Memory B cell (primary cell): ENCODE data around the gene HHATL.
A peak's percentile ranks its signal among the peaks of the same experiment; 100 is the strongest.

Source experiments
- ATAC-seq: fragments of 150-1000 bp; cut with Tn5 transposase; 2 replicates; pipeline ENCODE4 v1.10.0; 2021; ENCODE audit warnings: low read depth, mild to moderate bottlenecking, moderate library complexity
- DNase-seq, 2 donors: peaks; one replicate each; pipeline ENCODE4 v3.0.0; 2022; ENCODE audit warnings: low spot score in 2 of 2
- H3K27ac Mint-ChIP-seq: one replicate; pipeline ENCODE4 v1.8.0; 2022; ENCODE audit warnings: mild to moderate bottlenecking, moderate library complexity, mixed read lengths
- H3K27me3 Mint-ChIP-seq: one replicate; pipeline ENCODE4 v1.8.0; 2022; ENCODE audit warnings: mixed read lengths
- H3K36me3 Mint-ChIP-seq: one replicate; pipeline ENCODE4 v1.8.0; 2022; ENCODE audit warnings: mild to moderate bottlenecking, mixed read lengths
- H3K4me1 Mint-ChIP-seq: one replicate; pipeline ENCODE4 v1.8.0; 2022; ENCODE audit warnings: mixed read lengths
- H3K4me3 Mint-ChIP-seq: one replicate; pipeline ENCODE4 v1.8.0; 2022; ENCODE audit warnings: mild to moderate bottlenecking, moderate library complexity, mixed read lengths
- H3K9me3 Mint-ChIP-seq: one replicate; pipeline ENCODE4 v1.8.0; 2022; ENCODE audit warnings: mixed read lengths

The HHATL gene

GRCh38 chr3:42701371-42702065, 1.1 kb downstream of the HHATL start:
- Mint-ChIP-seq H3K9me3 (no peaks in the 10 kb centered on the region), H3K4me3 (no peak overlapping the region), H3K27me3 (peaks cover 25% of the 10 kb centered on the region), H3K27ac (no peak overlapping the region), H3K36me3 (no peaks in the 10 kb centered on the region), H3K4me1 (peaks cover 5% of the 10 kb centered on the region)
- peak; percentile 43 for ATAC-seq
- DNase-seq = peak; percentile 13 to 31

- Mint-ChIP-seq H3K36me3 (no peaks in the 10 kb centered on the region), H3K27me3 (peaks cover 25% of the 10 kb centered on the region), H3K9me3 (no peaks in the 10 kb centered on the region), H3K4me1 (peaks cover 5% of the 10 kb centered on the region), H3K4me3 (no peak overlapping the region), H3K27ac (no peak overlapping the region)
- DNase-seq = no peak
- no peak for ATAC-seq
These were observed 2.0 kb downstream of the HHATL start for GRCh38 chr3:42700366-42701288.

DNA sequence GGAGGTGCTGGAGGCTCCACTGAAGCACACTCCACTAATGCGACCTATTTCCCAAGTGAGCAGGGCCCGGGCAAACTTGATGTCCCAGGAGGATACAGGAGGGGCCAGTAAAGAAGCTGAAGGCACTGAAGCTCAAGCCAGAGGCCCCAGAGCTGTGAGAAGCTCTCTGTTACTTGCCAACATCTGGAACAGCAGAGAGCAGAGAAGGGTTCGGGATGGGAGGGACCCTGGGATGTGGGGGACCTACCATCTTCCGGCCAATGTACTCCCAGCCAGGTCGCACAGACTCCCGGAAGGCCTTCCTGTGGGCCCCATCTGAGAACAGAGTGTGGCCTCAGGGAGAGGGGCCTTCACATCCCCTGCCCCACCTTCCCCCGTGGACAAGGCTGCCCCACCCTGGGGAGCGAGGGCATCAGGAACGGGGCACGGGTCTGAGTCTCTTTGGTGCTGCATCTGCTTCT, 3.1 kb downstream of the HHATL start:
- ATAC-seq = no peak
- no peak for DNase-seq
- no peaks in the 10 kb centered on the region for H3K36me3 Mint-ChIP-seq
- no peak overlapping the region for H3K27ac Mint-ChIP-seq
- H3K9me3 Mint-ChIP-seq = no peaks in the 10 kb centered on the region
- peaks cover 5% of the 10 kb centered on the region for H3K4me1 Mint-ChIP-seq
- peaks cover 22% of the 10 kb centered on the region for H3K27me3 Mint-ChIP-seq
- H3K4me3 Mint-ChIP-seq = no peak overlapping the region

DNA sequence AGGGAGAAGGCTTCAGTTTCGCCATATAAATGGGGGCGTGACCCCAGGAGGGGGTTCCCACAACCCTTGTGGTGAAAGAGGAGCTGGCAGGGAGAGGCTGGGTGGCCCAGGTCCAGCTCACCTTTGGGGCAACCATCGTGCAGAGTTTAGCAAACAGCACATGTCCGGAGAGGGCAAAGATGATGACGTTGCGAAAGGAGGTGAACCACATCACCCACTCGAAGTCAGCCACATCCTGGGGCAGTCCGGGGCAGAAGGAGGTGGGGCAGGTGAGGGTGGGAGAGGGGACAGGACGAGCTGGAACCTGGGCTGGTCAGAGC, 3.7 kb downstream of the HHATL start:
- Mint-ChIP-seq H3K9me3 (no peaks in the 10 kb centered on the region), H3K27ac (no peak overlapping the region), H3K4me3 (no peak overlapping the region), H3K4me1 (peaks cover 5% of the 10 kb centered on the region), H3K27me3 (peaks cover 22% of the 10 kb centered on the region), H3K36me3 (no peaks in the 10 kb centered on the region)
- peak; percentile 24 for ATAC-seq
- DNase-seq = no peak

DNA sequence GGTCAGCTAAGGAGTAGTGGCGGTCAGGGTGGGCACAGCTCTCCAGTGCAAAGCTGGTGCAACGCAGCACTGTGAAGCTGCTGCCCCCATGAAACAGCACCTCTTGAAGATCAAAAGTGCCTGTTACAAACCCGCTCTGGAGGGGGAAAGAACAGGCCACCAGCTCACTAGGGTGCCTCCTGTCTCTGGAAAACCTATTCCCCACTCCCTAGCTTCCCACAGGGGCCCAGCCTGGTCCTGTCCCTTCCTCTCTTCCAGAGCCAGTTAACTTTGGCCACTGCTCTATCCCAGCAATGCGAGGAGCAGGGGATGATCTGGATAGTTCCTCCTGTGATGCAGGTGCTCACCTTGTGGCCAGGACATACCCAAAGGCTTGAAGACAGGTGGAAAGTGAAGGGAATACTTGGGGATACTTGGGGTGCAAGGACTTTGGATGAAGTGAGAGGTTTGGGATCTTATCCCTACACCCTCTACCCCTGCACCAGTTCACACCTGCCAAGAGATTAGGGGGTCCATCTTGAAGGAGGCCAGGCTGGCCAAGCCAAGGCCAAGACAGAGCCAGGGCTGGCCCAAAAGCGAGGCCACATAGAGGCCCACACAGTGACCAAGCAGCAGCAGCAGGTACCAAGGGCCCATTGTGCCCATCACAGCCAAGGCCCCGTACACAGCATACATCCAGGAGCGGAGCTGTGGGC, 4.2 kb downstream of the HHATL start:
- peaks cover 18% of the 10 kb centered on the region for H3K27me3 Mint-ChIP-seq
- no peaks in the 10 kb centered on the region for H3K36me3 Mint-ChIP-seq
- DNase-seq (no peak), ATAC-seq (no peak)
- peaks cover 5% of the 10 kb centered on the region for H3K4me1 Mint-ChIP-seq
- no peak overlapping the region for H3K4me3 Mint-ChIP-seq
- no peaks in the 10 kb centered on the region for H3K9me3 Mint-ChIP-seq
- H3K27ac Mint-ChIP-seq = no peak overlapping the region

GRCh38 chr3:42697289-42698051, 5.1 kb downstream of the HHATL start:
- H3K4me1 Mint-ChIP-seq = peaks cover 5% of the 10 kb centered on the region
- no peak overlapping the region for H3K4me3 Mint-ChIP-seq
- no peaks in the 10 kb centered on the region for H3K9me3 Mint-ChIP-seq
- H3K36me3 Mint-ChIP-seq = no peaks in the 10 kb centered on the region
- DNase-seq (no peak), ATAC-seq (no peak)
- H3K27ac Mint-ChIP-seq = no peak overlapping the region
- peaks cover 13% of the 10 kb centered on the region for H3K27me3 Mint-ChIP-seq

- H3K4me1 Mint-ChIP-seq = peaks cover 5% of the 10 kb centered on the region
- no peak for ATAC-seq
- no peak overlapping the region for H3K4me3 Mint-ChIP-seq
- no peak overlapping the region for H3K27ac Mint-ChIP-seq
- no peaks in the 10 kb centered on the region for H3K9me3 Mint-ChIP-seq
- H3K36me3 Mint-ChIP-seq = no peaks in the 10 kb centered on the region
- no peak for DNase-seq
- peaks cover 13% of the 10 kb centered on the region for H3K27me3 Mint-ChIP-seq
These were observed 6.0 kb downstream of the HHATL start for GRCh38 chr3:42696356-42697288.

DNA sequence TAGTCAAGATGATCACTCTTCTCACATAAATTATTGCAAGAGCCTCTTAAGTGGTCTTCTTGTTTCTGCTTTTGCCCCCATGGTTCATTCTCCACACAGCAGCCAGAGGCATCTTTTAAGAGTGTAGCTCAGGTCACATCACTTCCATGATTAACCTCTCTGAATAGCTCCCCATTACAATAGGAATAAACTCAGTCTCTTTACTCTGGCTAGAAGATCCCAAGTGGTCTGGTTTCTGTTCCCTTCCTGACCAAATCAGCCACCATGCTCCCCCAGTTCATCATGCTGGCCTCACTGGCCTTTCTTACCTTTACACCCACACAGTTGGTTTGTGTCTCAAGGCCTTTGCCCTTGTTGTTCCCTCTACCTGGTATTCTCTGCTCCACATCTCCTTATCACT, 8.2 kb downstream of the HHATL start:
- Mint-ChIP-seq H3K27me3 (peaks cover 14% of the 10 kb centered on the region), H3K9me3 (no peaks in the 10 kb centered on the region), H3K4me1 (no peaks in the 10 kb centered on the region), H3K4me3 (no peak overlapping the region), H3K36me3 (no peaks in the 10 kb centered on the region), H3K27ac (no peak overlapping the region)
- DNase-seq (no peak), ATAC-seq (no peak)

DNA sequence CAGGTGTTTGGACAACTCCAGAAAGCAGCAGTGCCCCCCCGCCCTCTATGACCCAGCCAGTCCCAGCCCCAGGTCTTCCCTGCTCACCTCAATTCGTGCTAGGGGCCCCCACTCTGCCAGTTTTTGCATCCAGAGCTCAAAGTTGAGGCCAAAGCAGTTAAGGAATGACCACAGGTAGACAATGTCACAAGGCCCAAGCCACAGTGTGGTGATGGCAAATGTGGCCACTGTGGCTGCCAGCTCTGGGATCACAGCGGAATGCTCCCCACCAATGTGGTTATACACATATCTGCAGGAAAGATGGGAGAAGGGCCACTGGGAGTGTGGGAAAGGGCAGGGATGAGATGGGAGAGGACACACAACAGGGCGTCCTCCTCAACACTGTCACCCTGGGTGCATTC, 9.1 kb downstream of the HHATL start:
- Mint-ChIP-seq H3K4me1 (no peaks in the 10 kb centered on the region), H3K9me3 (no peaks in the 10 kb centered on the region), H3K27me3 (peaks cover 17% of the 10 kb centered on the region), H3K36me3 (no peaks in the 10 kb centered on the region), H3K4me3 (no peak overlapping the region), H3K27ac (no peak overlapping the region)
- ATAC-seq = no peak
- DNase-seq = no peak

GRCh38 chr3:42692667-42693529, 9.7 kb downstream of the HHATL start:
- Mint-ChIP-seq H3K27ac (no peak overlapping the region), H3K4me3 (no peak overlapping the region), H3K4me1 (no peaks in the 10 kb centered on the region), H3K9me3 (no peaks in the 10 kb centered on the region), H3K36me3 (no peaks in the 10 kb centered on the region), H3K27me3 (peaks cover 15% of the 10 kb centered on the region)
- DNase-seq (no peak), ATAC-seq (no peak)

DNA sequence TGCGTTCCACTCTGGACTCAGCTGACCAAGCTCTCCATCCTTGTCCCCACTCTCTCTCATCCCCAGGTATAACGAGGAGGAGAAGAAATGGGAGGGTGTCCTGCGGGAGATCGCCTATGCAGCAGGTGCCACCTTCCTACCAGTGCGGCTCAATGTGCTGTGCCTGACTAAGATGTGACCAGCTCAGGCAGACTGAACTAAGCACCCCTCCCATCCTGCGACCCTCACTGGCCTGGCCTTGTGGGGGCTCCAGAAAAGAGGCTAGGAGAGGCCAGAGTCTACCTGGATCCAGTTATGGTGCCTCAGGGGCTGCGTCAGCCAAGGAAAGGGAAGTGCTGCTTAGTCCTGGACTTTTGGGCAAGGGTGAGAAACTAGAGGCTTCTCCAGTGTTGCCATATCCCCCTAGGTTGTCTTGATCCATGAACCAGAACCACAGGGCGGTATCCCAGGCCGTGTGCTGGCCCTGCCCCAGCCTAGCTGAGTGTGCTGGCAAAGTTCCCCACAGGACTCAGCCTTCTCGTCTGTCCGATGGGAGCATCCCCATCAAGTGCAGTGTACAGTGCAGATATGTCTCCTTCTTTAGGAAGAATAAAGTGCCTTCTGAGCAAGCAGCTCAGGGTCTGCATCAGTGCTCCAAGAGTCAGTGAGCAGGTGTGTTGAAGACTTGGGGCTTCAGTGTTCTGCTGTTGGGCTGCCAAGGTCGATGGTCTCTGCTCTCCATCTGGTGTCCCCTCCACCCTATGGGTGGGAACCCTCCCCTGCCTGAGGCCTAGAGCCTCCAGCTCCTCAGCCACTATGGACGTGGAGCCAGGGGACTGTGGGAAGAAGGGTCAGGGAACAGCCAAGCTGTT, 10.6 kb downstream of the HHATL start:
- Mint-ChIP-seq H3K27me3 (peaks cover 13% of the 10 kb centered on the region), H3K9me3 (no peaks in the 10 kb centered on the region)

More for the DNA sequence above, 10.6 kb downstream of the HHATL start:
- H3K36me3 Mint-ChIP-seq = no peaks in the 10 kb centered on the region
- DNase-seq (no peak), ATAC-seq (no peak)
- H3K4me3 Mint-ChIP-seq = no peak overlapping the region
- no peak overlapping the region for H3K27ac Mint-ChIP-seq
- no peaks in the 10 kb centered on the region for H3K4me1 Mint-ChIP-seq
